Measurements from ENCODE around the gene SCN7A.

SCN7A gene

GRCh38 chr2:166434491-166434890 is 59.6 kb downstream of the SCN7A start:
- no peak overlapping the region for H2AFZ ChIP-seq (ENCODE audit: low read length)
- H3K79me2 ChIP-seq (ENCODE audit: low read length), result no peaks in the 10 kb centered on the region
- DNase-seq, result no peak
- no peaks in the 10 kb centered on the region for H3F3A ChIP-seq (ENCODE audit: insufficient read depth, low read length)
- H3K27me3 ChIP-seq (replicated peaks; ENCODE audit: insufficient read depth, low read length), result no peaks in the 10 kb centered on the region
- H4K20me1 ChIP-seq (ENCODE audit: insufficient read depth, low read length), result no peaks in the 10 kb centered on the region
- no peaks in the 10 kb centered on the region for H3K4me1 ChIP-seq (ENCODE audit: low read length)
- H3K9ac ChIP-seq (ENCODE audit: low read length), result no peak overlapping the region
- no peaks in the 10 kb centered on the region for H3K9me3 ChIP-seq (replicated peaks; ENCODE audit: insufficient read depth, low read length)
- H3K27ac ChIP-seq (ENCODE audit: low read length), result no peak overlapping the region
- no peak for TF ChIP-seq CTCF (IDR thresholded peaks at IDR 0.05; ENCODE audit: low read length)
- TF ChIP-seq EZH2phosphoT487 (IDR thresholded peaks at IDR 0.05; ENCODE audit: low read length), result no peak
- TF ChIP-seq EZH2 (optimal IDR thresholded peaks at IDR 0.05; ENCODE audit: low read depth, low read length), result no peak
- no peaks in the 10 kb centered on the region for H3K9me2 ChIP-seq (replicated peaks; ENCODE audit: insufficient read depth, low read length)
- H3K4me3 ChIP-seq (ENCODE audit: low read length), result no peak overlapping the region
- H3K4me2 ChIP-seq (ENCODE audit: low read depth, low read length), result no peak overlapping the region
- H3K36me3 ChIP-seq (replicated peaks; ENCODE audit: insufficient read depth, low read length), result no peaks in the 10 kb centered on the region

- TF ChIP-seq EZH2phosphoT487 (IDR thresholded peaks at IDR 0.05; ENCODE audit: low read length) (no peak), CTCF (IDR thresholded peaks at IDR 0.05; ENCODE audit: low read length) (no peak), EZH2 (optimal IDR thresholded peaks at IDR 0.05; ENCODE audit: low read depth, low read length) (no peak)
These were observed 60.6 kb downstream of the SCN7A start for GRCh38 chr2:166433457-166433856.

GRCh38 chr2:166432331-166432730 is 61.7 kb downstream of the SCN7A start:
- no peak for DNase-seq

More at GRCh38 chr2:166433457-166433856, 60.6 kb downstream of the SCN7A start:
- Histone ChIP-seq H3K9ac (ENCODE audit: low read length) (no peak overlapping the region), H3F3A (ENCODE audit: insufficient read depth, low read length) (no peaks in the 10 kb centered on the region), H3K4me1 (ENCODE audit: low read length) (no peaks in the 10 kb centered on the region), H2AFZ (ENCODE audit: low read length) (no peak overlapping the region), H3K27me3 (replicated peaks; ENCODE audit: insufficient read depth, low read length) (no peaks in the 10 kb centered on the region), H3K27ac (ENCODE audit: low read length) (no peak overlapping the region), H3K79me2 (ENCODE audit: low read length) (no peaks in the 10 kb centered on the region), H3K4me3 (ENCODE audit: low read length) (no peak overlapping the region), H3K9me3 (replicated peaks; ENCODE audit: insufficient read depth, low read length) (no peaks in the 10 kb centered on the region), H3K4me2 (ENCODE audit: low read depth, low read length) (no peak overlapping the region), H3K36me3 (replicated peaks; ENCODE audit: insufficient read depth, low read length) (no peaks in the 10 kb centered on the region), H3K9me2 (replicated peaks; ENCODE audit: insufficient read depth, low read length) (no peaks in the 10 kb centered on the region), H4K20me1 (ENCODE audit: insufficient read depth, low read length) (no peaks in the 10 kb centered on the region)
- no peak for DNase-seq

More at GRCh38 chr2:166432331-166432730, 61.7 kb downstream of the SCN7A start:
- Histone ChIP-seq H3K79me2 (ENCODE audit: low read length) (no peaks in the 10 kb centered on the region), H3K9ac (ENCODE audit: low read length) (no peak overlapping the region), H3K4me1 (ENCODE audit: low read length) (no peaks in the 10 kb centered on the region), H3K9me3 (replicated peaks; ENCODE audit: insufficient read depth, low read length) (no peaks in the 10 kb centered on the region), H3K36me3 (replicated peaks; ENCODE audit: insufficient read depth, low read length) (no peaks in the 10 kb centered on the region), H3K4me2 (ENCODE audit: low read depth, low read length) (no peak overlapping the region), H2AFZ (ENCODE audit: low read length) (no peak overlapping the region), H3K27ac (ENCODE audit: low read length) (no peak overlapping the region), H3K4me3 (ENCODE audit: low read length) (no peak overlapping the region), H3K9me2 (replicated peaks; ENCODE audit: insufficient read depth, low read length) (no peaks in the 10 kb centered on the region), H3K27me3 (replicated peaks; ENCODE audit: insufficient read depth, low read length) (no peaks in the 10 kb centered on the region), H3F3A (ENCODE audit: insufficient read depth, low read length) (no peaks in the 10 kb centered on the region), H4K20me1 (ENCODE audit: insufficient read depth, low read length) (no peaks in the 10 kb centered on the region)
- no peak for TF ChIP-seq CTCF (IDR thresholded peaks at IDR 0.05; ENCODE audit: low read length)
- no peak for TF ChIP-seq EZH2 (optimal IDR thresholded peaks at IDR 0.05; ENCODE audit: low read depth, low read length)
- no peak for TF ChIP-seq EZH2phosphoT487 (IDR thresholded peaks at IDR 0.05; ENCODE audit: low read length)

Data from MM.1S (cell line).